Stomach (tissue), 9 donors: ENCODE data around the gene FAM171A1. TPM values are rescaled to one million over a fixed set of nuclear protein-coding genes. Genes with fewer than 3 reads are reported as not detected.
"Not testable (repeated sequence)": the region's sequence is repeated elsewhere in the genome, so short reads cannot be mapped to it uniquely, and the experiment has no call there.

Source experiments
- DNase-seq, 2 donors: peaks; one replicate each; pipeline versions ENCODE4 v3.0.0 to v3.0.0-alpha.2; 2013 to 2019
- H3K27ac ChIP-seq, 5 donors: fragments of 200-600 bp in 4 of 5; sonication (generic) in 4 of 5; one replicate each; pipeline ENCODE4 v1.5.1; 2013 to 2019; ENCODE audit warnings: mild to moderate bottlenecking in 1 of 5, moderate library complexity in 1 of 5
- H3K27me3 ChIP-seq, 3 donors: fragments of 200-600 bp; sonication (generic); one replicate each; pipeline ENCODE4 v1.5.1; 2017 to 2019; ENCODE audit warnings: mixed run types in 1 of 3
- H3K36me3 ChIP-seq, 4 donors: fragments of 200-600 bp; sonication (generic); 1 replicate in 3 of 4; 2 replicates in 1 of 4; pipeline ENCODE4 v1.5.1; 2016 to 2019
- H3K4me1 ChIP-seq, 4 donors: fragments of 200-600 bp; sonication (generic); one replicate each; pipeline ENCODE4 v1.5.1; 2016 to 2019
- H3K4me3 ChIP-seq, 4 donors: fragments of 200-600 bp; sonication (generic) in 3 of 4; one replicate each; pipeline ENCODE4 v1.5.1; 2016 to 2019; ENCODE audit warnings: mild to moderate bottlenecking in 1 of 4
- H3K9me3 ChIP-seq, 4 donors: fragments of 200-600 bp; sonication (generic); one replicate each; pipeline ENCODE4 v1.5.1; 2016 to 2019
- EP300 ChIP-seq: sonication (generic); formaldehyde crosslinking; IDR thresholded peaks from one replicate; pipeline ENCODE4 v1.6.1; 2017; ENCODE audit warnings: antibody characterized with exemption
- POLR2A ChIP-seq, 4 donors: fragments of 450-650 bp; IDR thresholded peaks; one replicate each; pipeline ENCODE4 v1.6.1; 2016; ENCODE audit warnings: antibody characterized with exemption in 4 of 4, control low read depth in 2 of 4, mild to moderate bottlenecking in 1 of 4, moderate library complexity in 1 of 4
- POLR2AphosphoS5 ChIP-seq, 3 donors: sonication (generic); formaldehyde crosslinking; IDR thresholded peaks; one replicate each; pipeline ENCODE4 v1.6.1; 2016; ENCODE audit warnings: antibody characterized with exemption in 3 of 3
- WGBS, 5 donors: extraction: QIAGEN DNeasy Blood & Tissue Kit in 3 of 5; methylation state at CpG; one replicate each; pipeline versions ENCODE4 v1.1.5 to v1.1.7; 2013 to 2018; 5-methylcytosine and 5-hydroxymethylcytosine counted together
- intact Hi-C: fragments of 100-400 bp; cut with DNase I; formaldehyde crosslinking; loops from one replicate; pipeline ENCODE4 v1.15.1; 2023; ENCODE audit warnings: low total_unique reads
- polyA plus RNA-seq, 3 donors: library from polyadenylated mRNA; stranded (reverse); fragments of 200-250 nt; gene quantifications; one replicate each; pipeline ENCODE4 v1.2.3, GENCODE V29; 2013
- total RNA-seq, 5 donors: library from RNA; depleted of rRNA; stranded (reverse); fragments of >200 nt; gene quantifications; one replicate each; pipeline versions ENCODE4 v1.1.0 to v1.2.3, GENCODE V29; 2014 to 2016
- TF ChIP-seq, protein P1 (sequence below), 7 experiments: fragments of 450-650 bp in 4 of 7; fragments of 200-600 bp in 3 of 7; sonication (generic) in 3 of 7; IDR thresholded peaks; one replicate each; pipeline ENCODE4 v1.5.1; 2016 to 2019; ENCODE audit warnings: antibody characterized with exemption in 7 of 7, control low read depth in 2 of 7, mild to moderate bottlenecking in 1 of 7
- donor health status: healthy with polysubstance abuse.
- donor health status: Bipolar disorder and iron deficiency.
- donor health status: healthy.

FAM171A1 gene
- total and polyA plus RNA-seq, 8 donors, result 1.8 to 98.7 (median 10.3) TPM

DNA sequence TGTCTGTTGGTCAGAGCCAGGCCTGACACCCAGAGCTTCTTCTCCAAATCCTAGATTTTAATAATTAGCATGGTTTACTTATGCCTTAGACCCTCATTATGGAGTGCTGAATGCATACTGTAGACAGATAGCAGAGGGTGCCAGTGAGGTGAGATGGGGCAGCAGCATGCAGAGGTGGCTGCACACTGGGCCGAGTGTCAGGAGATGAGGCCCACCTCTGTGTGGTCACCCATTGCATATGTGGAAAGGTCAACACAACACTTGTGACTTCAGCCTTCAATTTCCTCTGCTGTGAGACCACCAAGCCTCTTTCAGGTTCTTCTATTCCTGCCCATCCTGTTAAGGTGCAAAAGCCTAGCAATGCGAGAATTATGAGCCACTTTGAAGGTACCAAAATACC is 162.9 kb downstream of the FAM171A1 start:
- H3K4me3 ChIP-seq, result no peak overlapping the region
- no peaks in the 10 kb centered on the region for H3K27me3 ChIP-seq
- intact Hi-C loops, result no loop called here
- WGBS, 5 donors, result 76 to 94% (median 88%) methylated on average over 2 of the region's 2 CpGs
- no peaks in the 10 kb centered on the region for H3K9me3 ChIP-seq
- DNase-seq, result no peak
- peaks cover 0 to 20% (median 15%) of the 10 kb centered on the region in 4 donors for H3K36me3 ChIP-seq
- TF ChIP-seq EP300, result no peak
- peak overlapping the region in 1 of 5 donors; percentile 60 for H3K27ac ChIP-seq
- H3K4me1 ChIP-seq, result peaks cover 0 to 11% (median 9%) of the 10 kb centered on the region in 4 donors

DNA sequence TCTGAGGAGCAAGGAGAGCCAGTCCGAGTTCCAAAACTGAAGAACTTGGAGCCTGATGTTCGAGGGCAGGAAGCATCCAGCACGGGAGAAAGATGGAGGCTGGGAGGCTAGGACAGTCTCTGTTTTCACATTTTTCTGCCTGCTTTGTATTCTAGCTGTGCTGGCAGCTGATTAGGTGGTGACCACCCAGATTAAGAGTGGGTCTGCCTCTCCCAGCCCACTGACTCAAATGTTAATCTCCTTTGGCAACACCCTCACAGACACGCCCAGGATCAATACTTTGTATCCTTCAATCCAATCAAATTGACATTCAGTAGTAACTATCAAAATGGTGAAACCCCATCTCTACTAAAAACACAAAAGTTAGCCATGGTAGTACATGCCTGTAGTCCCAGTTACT is 163.7 kb downstream of the FAM171A1 start:
- H3K27ac ChIP-seq, H3K9me3 ChIP-seq, H3K4me3 ChIP-seq, H3K27me3 ChIP-seq, DNase-seq, intact Hi-C loops: not testable (repeated sequence)
- peaks cover 0 to 11% (median 9%) of the 10 kb centered on the region in 4 donors for H3K4me1 ChIP-seq
- peaks cover 0 to 11% (median 7%) of the 10 kb centered on the region in 4 donors for H3K36me3 ChIP-seq
- WGBS, 5 donors, result 93 to 100% (median 95%) methylated on average over 4 of the region's 4 CpGs

DNA sequence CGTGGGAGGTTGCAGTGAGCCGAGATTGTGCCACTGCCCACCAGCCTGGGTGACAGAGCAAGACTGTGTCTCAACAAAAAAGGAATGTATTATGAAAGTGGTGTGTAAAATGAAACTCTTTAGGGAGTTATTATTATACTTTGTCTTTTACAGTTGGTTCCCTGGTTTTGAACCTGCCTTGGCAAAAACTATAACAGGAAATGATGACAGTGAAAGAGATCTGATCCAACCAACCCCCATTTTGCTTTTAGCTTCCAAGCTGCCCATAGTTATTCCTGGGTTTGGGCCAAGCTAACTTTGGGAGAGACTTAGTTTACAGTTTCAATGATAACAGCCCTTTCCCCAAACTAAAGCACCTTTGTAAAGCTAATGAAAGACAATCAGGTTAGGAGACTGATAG is 168.4 kb downstream of the FAM171A1 start:
- Histone ChIP-seq H3K27ac (no peak overlapping the region), H3K27me3 (no peaks in the 10 kb centered on the region), H3K36me3 (peaks cover 0 to 7% (median 0%) of the 10 kb centered on the region in 4 donors), H3K4me3 (no peak overlapping the region), H3K4me1 (peaks cover 0 to 10% (median 0%) of the 10 kb centered on the region in 4 donors), H3K9me3 (no peaks in the 10 kb centered on the region)
- DNase-seq, result no peak
- 88 to 99% (median 97%) methylated on average over 2 of the region's 2 CpGs for WGBS, 5 donors
- intact Hi-C loops, result no loop called here
- TF ChIP-seq POLR2A (IDR thresholded peaks at IDR 0.05) (no peak), POLR2AphosphoS5 (IDR thresholded peaks at IDR 0.05) (no peak), EP300 (no peak)
- TF ChIP-seq, protein P1, sequence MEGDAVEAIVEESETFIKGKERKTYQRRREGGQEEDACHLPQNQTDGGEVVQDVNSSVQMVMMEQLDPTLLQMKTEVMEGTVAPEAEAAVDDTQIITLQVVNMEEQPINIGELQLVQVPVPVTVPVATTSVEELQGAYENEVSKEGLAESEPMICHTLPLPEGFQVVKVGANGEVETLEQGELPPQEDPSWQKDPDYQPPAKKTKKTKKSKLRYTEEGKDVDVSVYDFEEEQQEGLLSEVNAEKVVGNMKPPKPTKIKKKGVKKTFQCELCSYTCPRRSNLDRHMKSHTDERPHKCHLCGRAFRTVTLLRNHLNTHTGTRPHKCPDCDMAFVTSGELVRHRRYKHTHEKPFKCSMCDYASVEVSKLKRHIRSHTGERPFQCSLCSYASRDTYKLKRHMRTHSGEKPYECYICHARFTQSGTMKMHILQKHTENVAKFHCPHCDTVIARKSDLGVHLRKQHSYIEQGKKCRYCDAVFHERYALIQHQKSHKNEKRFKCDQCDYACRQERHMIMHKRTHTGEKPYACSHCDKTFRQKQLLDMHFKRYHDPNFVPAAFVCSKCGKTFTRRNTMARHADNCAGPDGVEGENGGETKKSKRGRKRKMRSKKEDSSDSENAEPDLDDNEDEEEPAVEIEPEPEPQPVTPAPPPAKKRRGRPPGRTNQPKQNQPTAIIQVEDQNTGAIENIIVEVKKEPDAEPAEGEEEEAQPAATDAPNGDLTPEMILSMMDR (IDR thresholded peaks at IDR 0.05), result no peak

DNA sequence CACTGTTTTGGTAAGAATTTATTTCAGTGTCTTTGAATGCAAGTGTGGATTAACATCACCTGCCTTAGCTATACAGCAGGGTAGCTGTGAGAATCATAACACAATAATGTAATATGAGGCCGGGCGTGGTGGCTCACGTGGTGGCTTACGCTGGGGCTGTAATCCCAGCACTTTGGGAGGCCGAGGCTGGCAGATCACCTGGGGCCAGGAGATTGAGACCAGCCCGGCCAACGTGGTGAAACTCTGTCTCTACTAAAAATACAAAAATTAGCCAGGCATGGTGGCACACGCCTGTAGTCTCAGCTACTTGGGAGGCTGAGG is 168.8 kb downstream of the FAM171A1 start:
- H3K27ac ChIP-seq, DNase-seq, H3K4me3 ChIP-seq, intact Hi-C loops, H3K9me3 ChIP-seq, H3K4me1 ChIP-seq, H3K27me3 ChIP-seq, H3K36me3 ChIP-seq: not testable (repeated sequence)
- WGBS, 5 donors, result 85 to 94% (median 92%) methylated on average over 8 of the region's 8 CpGs

DNA sequence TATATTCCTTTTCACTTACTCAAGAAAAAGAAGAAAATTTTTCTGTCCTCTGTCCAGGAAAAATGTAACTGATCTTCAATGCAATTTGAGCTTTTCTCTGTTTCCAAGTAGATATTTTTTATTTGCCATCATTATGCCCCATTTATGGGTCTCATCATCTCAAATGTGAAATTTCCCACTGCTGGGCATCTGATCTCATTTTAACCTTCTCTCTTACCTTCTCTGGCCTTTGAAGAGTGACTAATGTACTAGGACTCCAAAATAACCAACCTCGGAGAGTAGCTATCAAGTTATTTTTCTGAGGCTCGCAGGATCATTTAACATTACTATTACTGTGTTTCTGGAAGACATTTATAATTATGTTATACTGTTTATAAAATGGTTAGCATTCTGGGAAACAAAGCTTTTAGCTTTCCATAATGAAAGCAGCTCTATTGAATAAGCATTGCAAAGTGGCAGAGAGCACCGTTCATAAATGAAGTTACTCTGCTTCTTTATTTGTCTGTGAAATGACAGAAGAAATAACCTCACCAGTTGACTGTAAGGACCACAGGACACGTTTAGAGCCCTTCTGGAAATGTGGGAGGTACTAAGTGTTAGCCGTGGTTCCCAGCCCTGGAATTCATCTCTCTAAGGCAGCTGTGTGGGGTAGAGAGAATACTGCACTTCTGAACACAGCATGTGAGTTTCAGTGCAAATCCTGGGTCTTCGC is 169.3 kb downstream of the FAM171A1 start:
- H3K27ac ChIP-seq, result no peak overlapping the region
- no peaks in the 10 kb centered on the region for H3K27me3 ChIP-seq
- H3K9me3 ChIP-seq, result no peaks in the 10 kb centered on the region
- peaks cover 0 to 10% (median 0%) of the 10 kb centered on the region in 4 donors for H3K4me1 ChIP-seq
- TF ChIP-seq POLR2AphosphoS5 (IDR thresholded peaks at IDR 0.05), result no peak
- 67 to 78% (median 74%) methylated on average over 6 of the region's 6 CpGs for WGBS, 5 donors
- DNase-seq, result no peak
- peaks cover 0 to under 1% (median 0%) of the 10 kb centered on the region in 4 donors for H3K36me3 ChIP-seq
- H3K4me3 ChIP-seq, result no peak overlapping the region
- intact Hi-C loops, result no loop called here

DNA sequence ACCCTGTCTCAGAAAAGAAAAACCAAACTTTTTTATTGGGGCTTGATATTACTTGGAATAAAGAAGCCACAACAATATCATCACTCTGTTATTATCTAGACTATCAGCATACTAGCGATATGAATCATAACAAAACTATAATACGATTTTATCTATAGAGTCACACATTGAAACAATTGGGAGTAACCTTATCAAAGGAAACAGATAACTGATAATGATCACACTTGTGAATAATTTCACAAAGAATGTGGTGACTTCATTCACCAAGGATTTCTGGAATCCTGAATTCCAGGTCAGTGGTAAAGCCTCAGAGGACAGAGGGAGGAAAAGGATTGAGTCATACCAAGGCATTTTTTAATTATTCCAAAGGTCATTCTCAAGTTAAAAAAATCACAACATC is 170.5 kb downstream of the FAM171A1 start:
- Histone ChIP-seq H3K4me3 (no peak overlapping the region), H3K27me3 (no peaks in the 10 kb centered on the region), H3K4me1 (peaks cover 0 to 10% (median 0%) of the 10 kb centered on the region in 4 donors), H3K36me3 (no peaks in the 10 kb centered on the region), H3K9me3 (no peaks in the 10 kb centered on the region), H3K27ac (no peak overlapping the region)
- no peak for DNase-seq
- TF ChIP-seq POLR2AphosphoS5 (IDR thresholded peaks at IDR 0.05) (peak in 1 of 3 donors; percentile 23), EP300 (no peak), POLR2A (IDR thresholded peaks at IDR 0.05) (no peak)
- TF ChIP-seq, protein P1 (IDR thresholded peaks at IDR 0.05), result no peak
- 38 to 57% (median 43%) methylated on average over 2 of the region's 2 CpGs for WGBS, 5 donors
- intact Hi-C loops, result no loop called here
